A375 (cell line): ENCODE measurements around the gene COPS7A. TPM values are rescaled to one million over a fixed set of nuclear protein-coding genes. Genes with fewer than 3 reads are reported as not detected.

ENCODE experiments used
- small RNA-seq: library from RNA; depleted of rRNA; stranded (forward); fragments of <200 nt; gene quantifications from one replicate; pipeline ENCODE3, GENCODE V24; 2014
- total RNA-seq: library from RNA; depleted of rRNA; stranded (reverse); fragments of >200 nt; shearing (Covaris generic); gene quantifications from 2 replicates; pipeline ENCODE4 v1.2.3, GENCODE V29; 2014; rRNA removed

COPS7A gene
- total RNA-seq, result 107 and 109 TPM in 2 replicates

DNA sequence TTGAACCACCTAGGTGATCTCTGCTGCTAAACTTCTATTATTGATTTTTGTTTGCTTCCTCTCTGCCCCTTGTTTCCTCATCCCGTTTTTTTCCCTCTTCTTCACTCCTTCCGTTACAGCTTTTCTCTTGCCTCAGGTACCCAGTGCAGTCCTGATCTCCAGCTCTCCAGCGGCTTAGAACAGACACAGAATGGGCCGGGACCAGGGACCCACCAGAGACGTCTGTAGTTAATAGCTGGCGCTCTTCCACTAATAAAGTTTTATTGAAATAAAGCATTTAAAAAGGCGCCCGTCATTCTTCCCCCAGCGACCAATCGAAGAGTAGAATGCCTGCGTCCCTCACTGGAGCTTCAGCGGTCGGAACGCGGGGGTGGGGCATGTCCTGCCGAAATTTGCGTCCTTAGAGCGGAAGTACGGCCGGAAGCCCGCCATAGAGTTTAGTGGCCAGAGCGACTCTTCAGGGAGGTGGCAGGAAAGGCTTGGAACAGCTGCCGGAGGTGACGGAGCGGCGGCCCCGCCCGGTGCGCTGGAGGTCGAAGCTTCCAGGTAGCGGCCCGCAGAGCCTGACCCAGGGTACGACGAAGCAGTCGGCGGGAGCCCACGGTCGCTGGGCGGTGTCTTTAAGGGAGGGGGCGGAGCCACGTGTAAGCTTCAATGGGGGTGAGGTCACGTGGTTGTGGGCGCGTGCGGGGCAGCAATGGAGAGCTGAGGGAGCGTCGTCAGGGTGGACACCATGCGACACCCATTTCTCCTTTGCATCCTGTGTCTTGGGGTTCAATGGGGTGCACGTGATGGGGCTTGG lies at the start of gene COPS7A:
COPS7A (plus strand) TSS at position 440 of the 802 bp plus-strand sequence. CDS start 611 bp downstream, outside the sequence.

DNA sequence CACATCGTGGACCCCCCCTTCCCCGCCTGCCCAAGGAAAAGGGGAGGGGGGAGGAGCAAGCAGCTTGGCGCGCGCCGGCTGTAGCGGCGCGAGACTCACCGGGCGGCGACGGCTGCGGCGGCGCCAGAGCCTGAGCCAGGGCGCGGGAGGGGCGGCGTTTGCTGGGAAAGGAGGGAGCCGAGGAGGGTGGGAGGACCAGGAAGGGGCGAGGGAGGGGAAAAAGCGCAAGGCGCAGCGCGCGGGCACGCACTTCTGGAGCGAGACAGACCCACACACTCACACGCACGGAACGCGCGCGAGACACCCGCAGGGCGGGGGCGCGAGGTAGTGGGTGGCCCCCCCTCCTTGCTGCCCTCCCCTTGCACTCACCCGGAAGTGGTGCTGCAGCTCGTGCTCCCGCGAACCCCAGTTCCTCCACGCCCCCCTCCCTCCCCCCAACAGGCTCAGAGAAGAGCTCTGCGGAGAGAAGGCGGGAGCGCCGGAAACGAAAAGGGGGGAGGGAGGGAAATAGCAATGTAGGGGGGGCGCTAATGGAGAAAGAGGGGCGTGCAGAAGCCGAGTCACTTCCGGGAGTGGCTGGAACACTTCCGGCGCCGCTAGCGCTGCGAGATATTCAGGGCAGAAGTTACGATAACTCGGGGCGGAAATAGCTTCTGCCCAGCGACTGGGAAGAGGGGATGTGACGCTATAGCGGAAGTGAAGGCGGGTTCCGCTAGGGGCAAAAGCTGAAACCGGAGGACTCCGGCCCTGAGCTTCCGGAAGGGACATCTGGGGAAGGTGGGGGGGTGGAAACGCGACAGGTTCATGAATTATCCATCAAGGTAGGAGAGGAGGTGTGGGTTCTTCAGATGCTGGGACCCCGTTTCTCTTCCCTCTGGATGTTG lies 34.6 kb upstream of the COPS7A start, which contains the start of gene ZNF384:
ZNF384 (minus strand) TSS at position 377 of the 884 bp plus-strand sequence. CDS start 9,855 bp downstream, outside the sequence.

DNA sequence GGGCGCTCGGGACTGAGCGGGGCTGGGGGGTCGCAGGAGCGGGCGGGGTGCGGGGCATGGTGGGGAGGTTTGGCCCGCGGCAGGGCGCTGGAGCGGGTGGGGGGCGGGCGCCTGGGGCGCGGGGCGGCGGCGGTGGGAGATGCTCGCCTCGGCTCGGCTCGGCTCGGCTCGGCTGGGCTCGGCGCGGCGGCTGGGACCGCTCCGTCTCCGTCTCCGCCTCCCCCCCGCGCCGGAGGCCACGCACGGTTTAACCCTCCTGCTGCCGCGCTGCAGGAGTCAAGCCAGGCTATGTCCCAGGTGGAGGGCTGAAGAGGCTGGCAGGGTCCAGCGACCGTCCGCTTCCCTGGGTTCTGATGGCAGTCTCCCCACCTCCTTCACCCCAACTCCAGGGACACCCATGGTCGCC lies 23.2 kb upstream of the COPS7A start, which contains the start of gene PIANP:
PIANP (minus strand) TSS at position 170 of the 406 bp plus-strand sequence. CDS start 2,754 bp downstream, outside the sequence.

GRCh38 chr12:6752921-6753771 lies 29.3 kb downstream of the COPS7A start, which contains the start of gene MLF2:
Gene MLF2 (minus strand): TSS chr12:6753141. CDS start chr12:6752334, 807 bp downstream.

GRCh38 chr12:6765634-6766581 lies 42.1 kb downstream of the COPS7A start, which contains the start of gene PTMS:
Gene PTMS (plus strand): TSS chr12:6766363. CDS start chr12:6766706, 343 bp downstream.

DNA sequence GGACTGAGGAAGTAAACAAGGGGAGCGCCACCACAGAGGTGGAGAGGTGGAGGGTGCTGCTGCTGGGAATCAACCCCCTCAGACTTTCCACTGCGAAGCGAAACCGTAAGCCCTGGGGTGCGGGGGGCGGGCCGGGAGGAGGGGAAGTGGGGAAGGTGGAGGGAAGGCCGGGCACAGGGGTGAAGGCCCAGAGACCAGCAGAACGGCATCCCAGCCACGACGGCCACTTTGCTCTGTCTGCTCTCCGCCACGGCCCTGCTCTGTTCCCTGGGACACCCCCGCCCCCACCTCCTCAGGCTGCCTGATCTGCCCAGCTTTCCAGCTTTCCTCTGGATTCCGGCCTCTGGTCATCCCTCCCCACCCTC lies 48.5 kb downstream of the COPS7A start, which contains the start of gene LAG3:
LAG3 (plus strand) TSS at position 190 of the 365 bp plus-strand sequence. CDS start 333 bp downstream, outside the sequence.

Small RNA genes lying within 50 kb of the gene (small RNA-seq; reads per million reads assigned to genes)
- not detected for gene RNU6-781P

Other genes with a start within 250 kb of the COPS7A start
- 202 and 259 TPM in 2 replicates for gene MRPL51, start 230.8 kb upstream of the COPS7A start, total RNA-seq
- gene NCAPD2, start 229.9 kb upstream of the COPS7A start, total RNA-seq, result 185 and 195 TPM in 2 replicates
- gene GAPDH, start 189.5 kb upstream of the COPS7A start, total RNA-seq, result 9,533 and 10,599 TPM in 2 replicates
- gene IFFO1, start 168.0 kb upstream of the COPS7A start, total RNA-seq, result 11.2 and 11.7 TPM in 2 replicates
- 115 and 143 TPM in 2 replicates for gene NOP2, start 155.8 kb upstream of the COPS7A start, total RNA-seq
- gene CHD4, start 116.7 kb upstream of the COPS7A start, total RNA-seq, result 322 and 354 TPM in 2 replicates
- gene LPAR5, start 88.1 kb upstream of the COPS7A start, total RNA-seq, result 0.40 and 0.98 TPM in 2 replicates
- gene ACRBP, start 76.6 kb upstream of the COPS7A start, total RNA-seq, result not detected in 2 replicates
- gene ING4, start 60.9 kb upstream of the COPS7A start, total RNA-seq, result 41.6 and 45.4 TPM in 2 replicates
- gene ZNF384, start 34.7 kb upstream of the COPS7A start, total RNA-seq, result 32.5 and 32.7 TPM in 2 replicates
- gene PIANP, start 23.2 kb upstream of the COPS7A start, total RNA-seq, result 0.08 TPM in 1 of 2 replicates, not detected in the other
- gene MLF2, start 29.1 kb downstream of the COPS7A start, total RNA-seq, result 248 and 252 TPM in 2 replicates
- 130 and 133 TPM in 2 replicates for gene PTMS, start 42.3 kb downstream of the COPS7A start, total RNA-seq
- gene LAG3, start 48.5 kb downstream of the COPS7A start, total RNA-seq, result 0.64 and 1.4 TPM in 2 replicates
- gene CD4, start 65.5 kb downstream of the COPS7A start, total RNA-seq, result 0.04 TPM in 1 of 2 replicates, not detected in the other
- gene GPR162, start 97.8 kb downstream of the COPS7A start, total RNA-seq, result 2.7 and 3.7 TPM in 2 replicates
- gene P3H3, start 104.4 kb downstream of the COPS7A start, total RNA-seq, result 24.4 and 25.4 TPM in 2 replicates
- 0.60 and 1.5 TPM in 2 replicates for gene GNB3, start 116.9 kb downstream of the COPS7A start, total RNA-seq
- 59.8 and 88.8 TPM in 2 replicates for gene CDCA3, start 127.2 kb downstream of the COPS7A start, total RNA-seq
- gene USP5, start 128.1 kb downstream of the COPS7A start, total RNA-seq, result 104 and 105 TPM in 2 replicates
- gene TPI1, start 143.5 kb downstream of the COPS7A start, total RNA-seq, result 1,258 and 1,261 TPM in 2 replicates
- 16.9 and 18.4 TPM in 2 replicates for gene SPSB2, start 149.3 kb downstream of the COPS7A start, total RNA-seq
- 12.7 and 15.2 TPM in 2 replicates for gene LRRC23, start 180.8 kb downstream of the COPS7A start, total RNA-seq
- 19.2 and 23.8 TPM in 2 replicates for gene ENO2, start 190.5 kb downstream of the COPS7A start, total RNA-seq
- 29.4 and 29.8 TPM in 2 replicates for gene ATN1, start 203.9 kb downstream of the COPS7A start, total RNA-seq
- gene RNU7-1, start 219.8 kb downstream of the COPS7A start, total RNA-seq, result not detected in 2 replicates
- gene C12orf57, start 220.0 kb downstream of the COPS7A start, total RNA-seq, result 295 and 346 TPM in 2 replicates
- gene PTPN6, start 227.3 kb downstream of the COPS7A start, total RNA-seq, result 0.88 and 2.8 TPM in 2 replicates
- gene PHB2, start 246.6 kb downstream of the COPS7A start, total RNA-seq, result 604 and 712 TPM in 2 replicates
- 154 and 183 TPM in 2 replicates for gene EMG1, start 246.9 kb downstream of the COPS7A start, total RNA-seq